RKO (cell line): ENCODE results near the gene GAL3ST3.

Source experiments
- DNase-seq: peaks from one replicate; pipeline ENCODE4 v3.0.0-alpha.2; 2016; ENCODE audit warnings: low spot score

Gene GAL3ST3

DNA sequence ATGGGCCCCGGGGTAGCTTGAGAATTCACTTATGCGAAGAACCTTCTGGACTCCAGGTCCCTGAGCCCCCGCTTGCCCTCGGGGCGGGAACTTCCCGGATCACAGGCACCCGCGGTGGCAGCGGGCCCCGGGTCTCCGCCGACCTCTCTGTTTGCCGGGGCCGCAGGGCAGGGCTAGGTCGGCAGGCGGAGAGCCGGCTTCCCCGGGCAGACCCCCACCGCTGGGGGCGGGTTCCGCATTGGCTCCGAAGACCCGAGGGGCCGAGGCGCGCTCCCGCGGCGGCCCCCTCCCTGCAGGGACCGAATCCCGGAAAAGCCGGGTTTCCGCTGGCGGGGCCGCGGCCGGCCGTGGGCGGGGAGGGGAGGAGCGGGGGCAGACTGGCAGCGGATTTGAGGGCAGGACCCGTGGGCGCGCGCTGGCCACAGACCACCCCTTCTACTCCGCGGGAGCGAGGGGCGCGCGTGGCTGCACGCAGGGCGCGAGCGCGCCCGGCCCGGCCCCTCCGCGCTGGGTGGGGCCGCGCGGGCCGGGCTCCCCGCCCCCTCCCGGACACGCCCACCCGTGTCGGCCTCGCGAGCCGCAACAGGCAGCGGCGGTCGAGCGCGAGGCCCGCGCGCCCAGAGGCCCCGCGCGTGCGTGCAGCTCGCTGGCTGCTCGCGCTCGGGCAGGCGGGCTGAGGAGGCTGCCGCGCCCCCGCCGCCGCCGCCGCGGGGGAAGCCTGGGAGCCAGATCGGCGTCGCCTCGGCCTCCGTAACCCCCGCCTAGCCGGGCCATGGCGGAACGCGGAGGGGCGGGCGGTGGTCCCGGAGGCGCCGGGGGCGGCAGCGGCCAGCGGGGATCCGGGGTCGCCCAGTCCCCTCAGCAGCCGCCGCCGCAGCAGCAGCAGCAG lies 21.0 kb upstream of the GAL3ST3 start, which contains the start of gene PACS1:
Gene PACS1, plus strand, starts transcription at position 558 of the 889 bp plus-strand sequence. Its CDS starts 215 bp downstream, at position 773.
- peak; percentile 71 for DNase-seq

DNA sequence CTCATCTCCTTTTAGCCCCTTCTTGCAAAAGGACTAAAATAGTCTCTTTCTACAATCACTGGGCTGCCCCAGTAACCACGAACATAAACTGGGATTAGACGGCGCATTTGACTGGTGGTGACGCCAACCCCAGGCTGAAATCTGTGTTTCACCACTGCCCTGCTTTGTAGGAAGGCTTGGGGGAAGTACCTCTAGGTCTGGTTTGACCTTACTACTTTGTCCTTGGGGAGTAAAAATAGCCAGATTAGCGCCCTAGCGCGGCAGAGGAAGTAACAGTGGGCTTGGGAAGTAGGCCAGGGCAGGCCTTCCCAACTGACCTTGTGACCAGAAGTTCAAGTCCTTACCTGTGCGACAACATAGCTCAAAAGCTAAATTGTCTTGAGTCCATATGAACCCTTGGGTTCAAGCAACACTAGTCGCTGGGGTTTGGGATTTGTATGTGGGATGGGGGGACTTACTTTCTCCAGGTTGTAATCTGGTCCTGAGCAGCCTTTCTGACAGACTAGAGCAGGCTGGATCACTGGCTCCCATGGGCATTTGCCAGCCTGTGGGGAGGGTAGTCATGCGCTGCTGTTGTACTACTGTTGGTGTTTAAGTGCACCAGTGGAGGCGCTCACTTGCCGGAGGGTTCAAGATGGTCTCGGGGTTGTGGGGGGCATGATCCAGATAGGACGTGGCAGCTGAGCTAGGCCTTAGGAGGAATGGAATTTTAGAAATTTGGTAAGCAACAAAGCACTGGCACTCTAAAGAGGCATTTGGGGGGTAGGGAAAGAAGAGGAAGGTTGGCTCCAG lies 20.2 kb upstream of the GAL3ST3 start:
- DNase-seq = peak; percentile 51

DNA sequence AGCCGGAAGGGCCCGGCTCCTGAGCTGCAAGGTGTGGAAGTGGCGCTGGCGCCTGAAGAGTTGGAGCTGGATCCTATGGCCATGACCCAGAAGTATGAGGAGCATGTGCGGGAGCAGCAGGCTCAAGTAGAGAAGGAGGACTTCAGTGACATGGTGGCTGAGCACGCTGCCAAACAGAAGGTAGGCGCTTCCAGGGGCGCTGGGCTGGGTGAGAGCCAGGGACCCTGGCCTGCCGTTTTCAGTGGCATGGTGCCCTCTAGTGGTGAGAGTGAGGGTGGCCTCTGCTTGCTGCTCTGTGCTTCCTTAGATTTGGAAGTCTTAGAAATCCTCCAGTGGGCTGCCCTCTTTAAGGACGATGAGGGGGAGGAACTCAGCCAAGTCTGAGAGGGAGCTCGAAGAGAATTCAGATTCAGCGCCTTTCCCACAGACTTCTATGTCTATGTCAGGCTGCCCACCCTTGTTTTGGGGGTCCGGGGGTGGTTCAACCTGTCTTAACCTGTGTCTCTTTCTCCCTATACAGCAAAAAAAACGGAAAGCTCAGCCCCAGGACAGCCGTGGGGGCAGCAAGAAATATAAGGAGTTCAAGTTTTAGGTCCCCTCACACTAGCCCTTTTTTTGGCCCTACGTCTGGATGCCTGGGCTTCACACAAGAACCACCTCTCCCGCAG lies 19.3 kb upstream of the GAL3ST3 start:
- peak; percentile 75 for DNase-seq

DNA sequence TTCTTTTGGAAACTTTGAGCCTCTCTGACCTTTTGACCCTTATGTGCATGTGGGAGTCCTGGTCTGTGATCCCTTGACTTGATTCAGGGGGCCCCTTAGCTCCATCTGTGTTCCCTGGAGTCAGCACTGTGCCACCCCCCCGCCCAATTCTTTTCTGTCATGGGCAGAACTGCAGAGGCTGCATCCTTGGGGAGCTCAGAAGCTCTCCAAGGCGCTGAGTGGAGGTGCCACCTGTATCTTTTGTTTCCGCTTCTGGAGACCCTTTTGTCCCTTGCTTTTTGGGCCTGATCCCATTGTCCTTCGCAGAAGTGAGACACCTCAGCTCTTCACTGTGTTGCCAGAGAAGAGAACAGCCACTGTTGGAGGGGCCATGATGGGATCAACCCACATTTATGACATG lies 18.7 kb upstream of the GAL3ST3 start:
- no peak for DNase-seq

DNA sequence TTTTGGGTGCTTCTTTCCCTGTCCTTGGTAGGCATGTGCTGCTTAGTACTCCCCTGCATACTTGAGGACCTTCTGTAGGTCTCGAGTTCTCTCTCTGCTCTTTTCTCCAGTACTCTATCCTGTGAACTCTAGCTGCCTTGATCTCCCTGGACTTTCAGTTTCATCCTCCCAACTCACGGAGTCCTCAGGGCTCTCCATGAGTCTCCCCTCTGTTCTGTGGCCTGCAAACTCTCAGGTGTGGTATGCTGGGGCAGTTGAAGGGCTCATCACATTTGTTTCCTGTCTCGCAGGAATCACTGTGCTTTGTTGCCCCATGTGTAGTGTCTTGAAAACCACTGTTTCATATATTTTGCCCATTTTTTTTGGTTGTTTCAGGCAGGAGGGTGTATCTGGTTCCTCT lies 17.8 kb upstream of the GAL3ST3 start:
- no peak for DNase-seq

DNA sequence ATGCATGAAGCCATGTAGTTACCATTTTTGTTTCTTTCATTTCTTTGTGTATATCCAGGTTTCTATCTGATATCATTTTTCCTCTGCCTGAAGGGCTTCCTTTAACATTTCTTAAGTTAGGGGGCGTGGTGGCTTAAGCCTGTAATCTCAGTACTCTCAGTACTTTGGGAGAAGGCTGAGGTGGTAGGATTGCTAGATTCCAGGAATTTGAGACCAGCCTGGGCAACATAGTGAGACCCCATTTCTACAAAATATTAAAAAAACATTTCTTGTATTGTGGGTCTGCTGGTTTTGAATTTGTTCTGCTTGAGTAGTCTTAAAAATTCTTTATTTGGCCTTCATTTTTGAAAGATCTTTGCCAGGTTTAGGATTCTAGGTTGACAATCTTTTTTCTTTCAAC lies 15.6 kb upstream of the GAL3ST3 start:
- DNase-seq = no peak

DNA sequence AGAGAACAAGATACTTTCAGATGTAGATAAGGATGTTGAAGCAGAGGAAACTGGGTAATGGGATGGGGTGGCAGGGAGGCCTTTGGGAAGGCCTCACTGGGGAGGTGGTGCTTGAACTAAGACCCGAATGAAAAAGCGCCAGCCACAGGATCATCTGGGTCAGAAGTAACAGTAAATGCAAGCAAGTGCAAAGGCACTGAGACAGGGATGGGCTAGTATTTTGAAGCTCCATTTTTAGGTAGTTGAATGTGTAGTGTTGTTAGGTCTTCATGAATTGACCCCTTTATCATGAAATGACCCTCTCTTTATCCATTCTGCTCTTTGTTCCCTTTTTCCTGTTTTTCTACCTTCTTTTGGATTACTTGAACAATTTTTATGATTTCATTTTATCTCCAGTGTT lies 14.9 kb upstream of the GAL3ST3 start:
- DNase-seq = no peak

DNA sequence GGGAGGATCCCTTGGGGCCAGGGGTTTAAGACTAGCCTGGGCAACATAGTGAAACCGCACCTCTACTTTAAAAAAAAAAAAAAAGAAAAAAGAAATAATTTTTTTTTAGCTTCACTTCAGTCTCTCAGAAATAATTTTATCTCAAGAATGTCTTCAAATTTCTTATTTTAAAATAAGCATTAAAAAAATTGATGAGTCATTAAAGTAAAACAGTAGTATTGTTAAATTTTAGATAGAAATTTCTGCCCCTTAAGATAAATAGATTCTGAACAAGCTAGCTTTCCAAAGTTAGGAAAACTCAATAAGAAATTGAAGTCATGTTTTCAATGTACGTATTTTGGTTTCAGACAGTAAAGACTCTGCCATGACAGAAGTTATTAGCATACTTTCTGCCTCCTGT lies 13.4 kb upstream of the GAL3ST3 start:
- no peak for DNase-seq

DNA sequence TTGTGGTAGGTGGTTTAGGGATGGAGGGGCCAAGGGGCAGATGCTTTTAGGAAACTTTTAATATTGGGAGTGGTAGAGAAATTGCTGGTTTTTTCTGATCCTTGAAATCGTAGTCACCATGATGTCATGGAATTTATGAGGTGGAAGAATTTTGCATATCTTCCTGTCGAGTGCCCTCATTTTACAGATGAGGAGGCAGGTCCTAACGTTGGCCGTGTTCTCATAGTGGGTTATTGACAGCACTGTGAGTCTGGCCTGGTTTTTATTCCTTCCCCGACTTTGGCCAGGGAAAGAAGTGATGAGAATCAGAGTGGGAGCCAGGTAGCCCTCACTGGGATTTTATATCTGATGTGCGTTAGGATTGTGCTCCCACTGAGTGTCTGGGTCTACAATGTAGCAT lies 12.3 kb upstream of the GAL3ST3 start:
- DNase-seq = peak; percentile 37

DNA sequence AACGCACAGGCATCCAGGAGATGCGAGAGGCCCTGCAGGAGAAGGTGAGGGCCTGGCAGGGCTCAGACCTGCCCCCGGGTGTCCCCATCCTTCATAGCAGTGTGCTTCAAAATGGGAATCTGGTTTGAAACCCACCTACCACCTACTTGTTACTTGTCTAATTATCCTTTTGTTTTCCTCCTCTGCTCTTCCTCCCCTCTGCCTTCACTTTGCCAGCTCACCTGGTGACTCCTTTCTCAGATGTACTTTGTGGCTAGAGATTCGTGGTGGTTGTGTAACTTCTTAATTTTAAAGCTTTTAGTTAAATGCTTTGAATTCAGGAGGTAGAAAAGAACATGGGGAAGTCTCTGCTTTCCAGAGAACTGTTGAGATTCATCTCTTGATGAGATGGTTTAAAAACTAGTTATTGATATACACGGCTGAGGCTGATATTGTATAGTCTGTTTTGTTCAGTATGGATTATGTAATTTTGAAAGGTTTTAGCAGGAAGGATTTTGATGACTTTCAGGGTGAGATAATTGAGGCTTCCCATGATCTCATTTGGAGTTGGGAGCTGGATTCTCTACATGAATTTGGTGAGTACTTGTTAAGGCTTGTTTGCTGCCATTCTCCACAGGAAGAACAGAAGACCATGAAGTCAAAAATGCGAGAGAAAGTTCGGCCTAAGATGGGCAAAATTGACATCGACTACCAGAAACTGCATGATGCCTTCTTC lies 11.2 kb upstream of the GAL3ST3 start:
- DNase-seq = no peak

DNA sequence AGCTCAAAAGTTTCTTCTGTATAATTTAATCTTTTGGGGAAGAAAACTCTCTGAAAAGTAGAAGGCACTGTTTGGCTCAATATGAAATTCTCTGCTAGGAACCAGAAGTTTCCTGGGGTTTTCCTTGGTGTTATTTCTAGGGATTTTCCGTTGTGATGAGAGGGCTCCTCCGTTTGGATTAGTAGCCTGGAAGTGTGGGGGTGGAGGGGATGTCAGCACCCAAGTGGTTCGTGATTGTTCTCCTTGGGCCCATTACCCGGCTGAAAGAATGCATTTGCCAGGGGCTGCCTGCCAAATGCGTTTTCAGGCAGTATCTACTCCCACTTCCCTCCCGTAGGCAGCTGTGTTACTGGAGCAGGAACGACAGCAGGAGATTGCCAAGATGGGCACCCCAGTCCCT lies 7.5 kb upstream of the GAL3ST3 start:
- no peak for DNase-seq

DNA sequence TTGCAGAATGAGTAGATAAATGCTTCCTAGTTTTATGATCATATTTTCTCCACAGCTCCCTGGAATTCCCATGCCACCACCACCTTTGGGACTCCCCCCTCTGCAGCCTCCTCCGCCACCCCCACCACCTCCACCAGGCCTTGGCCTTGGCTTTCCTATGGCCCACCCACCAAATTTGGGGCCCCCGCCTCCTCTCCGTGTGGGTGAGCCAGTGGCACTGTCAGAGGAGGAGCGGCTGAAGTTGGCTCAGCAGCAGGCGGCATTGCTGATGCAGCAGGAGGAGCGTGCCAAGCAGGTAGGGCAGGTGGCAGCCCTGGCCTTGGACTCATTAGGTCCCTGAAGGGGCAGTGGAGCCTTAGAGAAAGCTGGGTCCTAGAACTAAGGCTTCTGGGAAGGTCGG lies 6.1 kb upstream of the GAL3ST3 start:
- no peak for DNase-seq

DNA sequence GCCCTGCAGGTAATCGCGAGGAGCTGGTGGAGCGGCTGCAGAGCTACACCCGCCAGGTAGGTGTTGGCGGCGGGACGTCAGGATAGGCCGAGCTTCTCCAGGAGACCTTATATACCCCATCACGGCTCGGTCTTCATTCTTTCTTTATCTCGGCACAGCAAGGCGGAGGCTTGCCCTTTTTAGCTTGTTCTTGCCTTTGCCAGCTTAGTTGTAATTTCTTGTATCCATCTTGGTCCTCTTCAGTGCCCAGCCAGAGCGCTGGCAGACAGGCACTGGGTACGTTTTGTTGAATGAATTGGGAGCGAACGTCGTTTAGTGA lies 3.7 kb upstream of the GAL3ST3 start:
- no peak for DNase-seq

DNA sequence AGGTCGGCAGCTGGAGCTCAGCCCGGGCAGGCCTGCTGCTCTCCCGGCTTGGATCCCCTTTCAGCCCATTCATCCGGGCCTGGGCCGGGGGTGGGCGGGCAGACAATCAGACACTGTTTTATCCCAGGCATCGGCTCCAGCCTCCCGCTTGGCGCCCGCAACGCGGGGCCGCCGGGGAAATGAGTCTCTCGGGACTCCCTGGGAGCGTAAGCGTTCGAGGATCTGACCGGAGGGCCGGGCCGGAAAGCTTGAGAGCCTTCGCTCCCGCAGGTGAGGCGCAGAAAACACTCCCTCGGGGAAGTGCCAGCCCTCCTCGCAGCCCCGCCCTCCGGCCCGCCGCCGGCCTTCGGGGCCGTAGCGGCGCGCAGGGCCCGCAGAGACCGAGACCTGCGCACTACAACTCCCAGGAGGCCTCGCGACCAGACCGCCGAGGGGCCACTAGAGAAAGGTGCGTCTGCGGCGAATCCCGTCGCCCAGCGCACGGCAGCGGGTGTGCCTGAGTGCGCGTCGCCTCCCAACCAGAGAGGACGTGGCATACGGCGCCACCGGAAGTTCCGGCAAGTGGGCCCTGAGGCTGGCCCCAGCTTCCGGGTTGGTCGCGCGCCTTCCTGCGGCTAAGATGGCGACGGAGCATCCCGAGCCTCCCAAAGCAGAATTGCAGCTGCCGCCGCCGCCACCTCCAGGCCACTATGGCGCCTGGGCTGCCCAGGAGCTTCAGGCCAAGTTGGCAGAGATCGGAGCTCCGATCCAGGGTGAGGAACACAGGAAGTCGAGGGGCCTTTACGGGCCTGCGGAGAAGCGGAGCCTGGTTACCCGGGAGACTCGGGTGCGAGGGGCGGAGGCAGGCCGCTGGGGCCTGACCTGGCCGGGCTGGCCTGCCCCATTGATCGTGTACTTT lies 3.1 kb upstream of the GAL3ST3 start, which contains the start of gene SF3B2:
Gene SF3B2, plus strand, starts transcription at position 599 of the 898 bp plus-strand sequence. Its CDS starts 21 bp downstream, at position 620.
- DNase-seq = peak; percentile 98

DNA sequence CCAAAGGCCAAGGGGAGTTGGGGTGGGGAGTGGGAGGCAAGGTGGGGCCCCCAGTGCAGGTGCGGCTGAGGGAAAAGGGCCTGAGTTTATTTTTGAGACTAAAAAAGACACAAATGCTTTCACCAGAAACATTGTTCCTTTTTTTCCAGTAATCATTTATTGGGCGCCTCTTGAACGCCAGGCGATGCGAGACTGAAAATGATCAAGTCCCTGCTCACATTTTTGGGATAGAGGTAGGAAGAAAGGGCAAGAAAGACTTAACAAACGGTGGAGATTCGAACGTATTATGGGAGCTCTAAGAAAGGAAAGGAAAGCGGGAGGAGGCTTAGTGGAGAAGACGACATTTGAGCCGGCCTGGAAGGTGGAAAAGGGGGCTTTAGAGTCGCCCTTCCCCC lies 2.4 kb upstream of the GAL3ST3 start:
- DNase-seq = no peak

DNA sequence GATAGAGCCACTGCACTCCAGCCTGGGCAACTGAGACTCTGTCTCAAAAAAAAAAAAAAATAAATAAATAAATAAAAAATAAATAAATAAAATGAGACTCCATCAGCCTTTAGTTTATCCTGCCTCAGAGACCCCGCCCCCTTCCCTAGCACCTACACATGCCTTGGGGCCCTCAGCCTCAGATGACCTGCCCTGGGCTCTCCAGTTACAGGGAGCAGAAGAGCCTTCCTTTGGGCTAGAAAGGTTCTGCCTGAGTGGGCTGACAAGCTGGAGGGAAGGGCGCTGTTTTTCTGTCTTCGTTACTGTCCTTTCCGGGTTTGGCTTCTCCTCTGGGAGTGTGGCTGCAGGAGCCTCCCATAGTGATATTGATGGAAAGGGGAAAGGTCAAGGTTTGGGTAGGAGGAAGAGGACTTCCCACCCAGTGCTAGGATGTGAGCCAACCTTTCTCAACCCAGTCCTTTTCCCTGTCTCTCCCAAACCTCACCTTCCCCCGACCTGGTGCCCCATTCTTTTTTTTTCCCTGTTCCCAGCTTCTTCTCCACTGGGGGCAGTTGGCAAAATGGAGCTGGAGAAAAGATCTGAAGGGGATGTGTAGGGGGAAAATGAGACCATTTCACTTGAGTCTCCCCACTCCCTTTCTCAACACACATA lies 1.7 kb upstream of the GAL3ST3 start:
- peak; percentile 30 for DNase-seq

DNA sequence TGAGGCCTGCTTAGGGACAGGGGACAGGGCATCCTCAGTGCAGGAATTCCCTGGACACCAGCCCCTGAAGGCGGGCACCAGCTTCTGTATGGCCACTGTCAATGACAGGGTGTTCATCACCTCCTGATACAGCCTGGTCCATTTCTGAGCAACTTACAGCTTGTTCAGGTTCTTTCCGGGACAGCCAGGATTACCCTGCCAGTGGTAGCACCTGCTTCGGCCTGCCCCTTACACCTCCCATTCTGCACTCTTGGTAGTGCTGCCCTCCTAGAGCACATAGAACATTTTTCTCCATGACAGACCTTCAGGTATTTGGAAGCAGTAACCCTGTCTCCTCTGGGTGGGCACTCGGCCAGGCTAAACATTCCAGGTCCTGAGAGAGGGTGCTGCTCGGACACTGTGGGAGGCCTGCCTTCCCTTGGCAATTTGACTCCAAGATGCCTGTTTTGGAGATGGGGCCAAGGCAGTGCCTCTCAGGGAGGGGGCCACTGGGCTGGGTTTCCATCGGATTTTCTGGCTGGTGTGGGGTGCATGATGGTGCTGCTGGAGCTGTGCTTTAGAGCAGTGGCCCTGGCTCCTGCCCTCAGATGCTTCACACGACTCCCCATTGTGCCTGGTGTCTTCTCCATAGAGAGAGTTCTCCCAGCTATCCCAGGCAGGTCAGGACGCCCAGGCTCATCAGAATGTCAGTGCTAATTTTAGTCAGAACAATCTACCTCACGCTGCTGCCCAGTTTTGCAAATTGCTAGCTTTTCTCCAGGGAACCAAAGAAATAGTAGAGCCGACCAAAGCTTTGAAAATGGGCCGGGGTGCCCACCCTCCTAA lies 1.2 kb downstream of the GAL3ST3 start:
- DNase-seq = no peak

DNA sequence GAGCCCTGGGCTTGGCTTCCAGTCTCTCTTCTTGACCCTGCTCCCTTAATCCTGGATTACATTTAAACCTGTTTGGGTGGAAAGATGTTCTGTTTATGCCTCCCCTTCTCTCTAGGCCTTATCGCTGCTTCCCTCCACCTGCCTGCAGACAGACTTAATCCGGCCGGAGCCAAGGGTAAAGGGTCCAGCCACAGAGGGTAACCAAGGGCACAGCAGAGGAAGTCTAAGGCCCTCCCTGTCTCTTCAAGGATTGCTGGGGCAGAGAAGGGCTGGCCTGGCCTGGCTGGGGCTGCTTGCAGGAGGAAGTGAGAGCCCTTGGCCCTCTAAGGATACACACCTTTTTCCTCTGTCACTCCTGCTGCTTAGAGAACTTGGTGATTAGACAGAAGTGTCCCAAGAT lies 2.1 kb downstream of the GAL3ST3 start:
- DNase-seq = no peak

DNA sequence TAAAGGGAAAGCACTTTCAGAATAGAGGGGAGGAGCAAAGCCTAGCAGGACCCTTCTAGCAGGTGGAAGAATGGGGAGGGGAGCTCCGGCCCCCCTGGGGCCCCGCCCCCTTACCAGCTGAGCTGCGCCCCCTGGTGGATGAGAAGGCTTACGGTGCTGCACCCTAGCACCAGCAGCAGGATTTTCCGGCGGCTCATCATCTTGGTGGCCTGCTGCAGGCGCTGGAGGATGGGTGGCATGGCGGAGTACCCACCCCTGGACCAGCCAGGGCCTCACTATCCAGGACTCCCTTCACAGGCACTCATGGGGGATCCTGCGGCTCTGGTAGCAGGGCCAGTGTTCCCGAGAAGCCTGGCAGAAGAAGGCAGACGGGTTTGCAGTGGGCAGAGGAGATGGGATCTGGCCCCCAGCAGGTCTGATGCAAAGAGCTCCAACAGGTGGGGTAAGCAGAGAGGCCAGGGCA lies 3.8 kb downstream of the GAL3ST3 start:
- peak; percentile 85 for DNase-seq
